GM12878 (cell line): ENCODE measurements around the gene DSG2. TPM values are rescaled to one million over a fixed set of nuclear protein-coding genes. Genes with fewer than 3 reads are reported as not detected.

Source experiments
- ATAC-seq: fragments of 200-7000 bp; cut with Tn5 transposase; 3 replicates; pipeline ENCODE4 v1.9.1; 2020; ENCODE audit warnings: mild to moderate bottlenecking, moderate library complexity
- BruUV-seq: library from RNA; stranded (reverse); fragments of 400-500 nt; replicated peaks from 2 replicates; lab custom pipeline; 2021; lab: Mats Ljungman, UMichigan
- CTCF ChIA-PET: fragments of 300-600 bp; sonication (Branson Sonifier 250); formaldehyde crosslinking; extraction: SDS; loops from one replicate; lab custom pipeline; 2021; ENCODE audit warnings: inconsistent platforms; lab: Yijun Ruan, JAX
- POLR2A ChIA-PET: fragments of 350-600 bp; formaldehyde crosslinking; extraction: SDS; loops from one replicate; lab custom pipeline; 2021; ENCODE audit warnings: inconsistent platforms; lab: Charles Lee
- RAD21 ChIA-PET: fragments of 300-600 bp; sonication (Branson Sonifier 250); formaldehyde crosslinking; loops from one replicate; lab custom pipeline; 2023; ENCODE audit warnings: antibody characterized with exemption; ENCODE audit not compliant: unreplicated experiment; lab: Charles Lee
- SMC1A ChIA-PET: fragments of 300-600 bp; sonication (Branson Sonifier 250); formaldehyde crosslinking; loops from one replicate; lab custom pipeline; 2023; ENCODE audit not compliant: unreplicated experiment, uncharacterized antibody; lab: Charles Lee
- DNase-seq: peaks from one replicate; pipeline ENCODE4 v3.0.0-alpha.2; 2011; ENCODE audit warnings: low read depth, low spot score
- FAIRE-seq: peaks from 3 replicates; lab custom pipeline; 2011; peaks lifted over from hg19 to GRCh38; lab: Jason Lieb, UNC
- H2AFZ ChIP-seq: 2 replicates; pipeline ENCODE4 v1.6.0; 2011; ENCODE audit warnings: low read depth, low read length, control low read depth; ENCODE audit not compliant: control insufficient read depth
- H3K27ac ChIP-seq: 2 replicates; pipeline ENCODE4 v1.5.1; 2011; ENCODE audit warnings: control low read depth; ENCODE audit not compliant: control insufficient read depth, insufficient read depth
- H3K27me3 ChIP-seq, 2 experiments: replicated peaks in 1 of 2; 2 replicates each; pipeline versions ENCODE4 v1.6.0 to v1.6.1; 2011; ENCODE audit warnings: low read length in 1 of 2; ENCODE audit not compliant: control insufficient read depth in 2 of 2, insufficient read depth in 2 of 2
- H3K36me3 ChIP-seq, 2 experiments: 2 replicates each; pipeline ENCODE4 v1.5.1; 2011; ENCODE audit warnings: low read length in 1 of 2; ENCODE audit not compliant: control insufficient read depth in 2 of 2, insufficient read depth in 2 of 2
- H3K4me1 ChIP-seq: 2 replicates; pipeline ENCODE4 v1.6.1; 2011; ENCODE audit warnings: mild to moderate bottlenecking, low read length, moderate library complexity, mixed read lengths; ENCODE audit not compliant: control insufficient read depth, insufficient read depth
- H3K4me2 ChIP-seq: 2 replicates; pipeline ENCODE4 v1.6.0; 2011; ENCODE audit warnings: control low read depth; ENCODE audit not compliant: control insufficient read depth, insufficient read depth
- H3K4me3 ChIP-seq: fragments of 200-600 bp; sonication (generic); 2 replicates; pipeline ENCODE4 v1.5.1; 2016
- H3K79me2 ChIP-seq: 2 replicates; pipeline ENCODE4 v1.6.0; 2011; ENCODE audit warnings: low read length; ENCODE audit not compliant: control insufficient read depth, insufficient read depth
- H3K9ac ChIP-seq: 2 replicates; pipeline ENCODE4 v1.8.0; 2011; ENCODE audit warnings: low read length, control low read depth, mixed read lengths; ENCODE audit not compliant: control insufficient read depth, insufficient read depth
- H3K9me3 ChIP-seq: replicated peaks from 3 replicates; pipeline ENCODE4 v1.5.1; 2011; ENCODE audit warnings: mild to moderate bottlenecking, low read length; ENCODE audit not compliant: control insufficient read depth, insufficient read depth
- H4K20me1 ChIP-seq: 2 replicates; pipeline ENCODE4 v1.6.0; 2011; ENCODE audit not compliant: control insufficient read depth, insufficient read depth
- EP300 ChIP-seq, 2 experiments: fragments of 150-350 bp in 1 of 2; IDR thresholded peaks; 2 replicates each; pipeline ENCODE4 v1.6.1; 2011 to 2012; ENCODE audit warnings: low read depth in 2 of 2, low read length in 2 of 2, borderline replicate concordance in 1 of 2, improper control_type of control experiment in 1 of 2, inconsistent platforms in 1 of 2; ENCODE audit not compliant: control insufficient read depth in 1 of 2
- FOXK2 ChIP-seq: fragments of 450-650 bp; IDR thresholded peaks from 2 replicates; pipeline ENCODE4 v1.6.1; 2017; ENCODE audit warnings: mild to moderate bottlenecking, moderate library complexity
- POLR2AphosphoS2 ChIP-seq: IDR thresholded peaks from 2 replicates; pipeline ENCODE4 v1.6.1; 2011; ENCODE audit warnings: low read depth, mild to moderate bottlenecking, low read length, improper control_type of control experiment, moderate library complexity
- SUPT20H ChIP-seq: IDR thresholded peaks from 2 replicates; pipeline ENCODE4 v1.6.1; 2011; ENCODE audit warnings: low read depth, mild to moderate bottlenecking, low read length, moderate library complexity, borderline replicate concordance; ENCODE audit not compliant: control insufficient read depth
- ZBTB33 ChIP-seq: fragments of 450-650 bp; IDR thresholded peaks from 2 replicates; pipeline ENCODE4 v1.6.1; 2017; ENCODE audit warnings: mild to moderate bottlenecking
- WGBS: methylation state at CpG from one replicate; pipeline ENCODE4 v1.1.6; 2016; ENCODE audit warnings: low lambda C conversion rate; ENCODE audit not compliant: insufficient replicate concordance, insufficient coverage; ENCODE audit errors: missing lambda C conversion rate; 5-methylcytosine and 5-hydroxymethylcytosine counted together
- in situ Hi-C: fragments of 300-500 bp; cut with MboI; formaldehyde crosslinking; loops from 9 replicates; pipeline ENCODE4 v1.14.3; 2018; ENCODE audit warnings: mixed read lengths
- intact Hi-C: fragments of 100-400 bp; cut with micrococcal nuclease; formaldehyde crosslinking; loops from one replicate; pipeline ENCODE4 v1.14.2; 2022; ENCODE audit not compliant: unreplicated experiment
- polyA plus RNA-seq, 11 experiments: library from polyadenylated mRNA; depleted of rRNA in 4 of 11; unstranded in 6 of 11; stranded (reverse) in 5 of 11; fragments of >200 nt; fragmentation: Nextera tagmentation in 4 of 11; fragmentation: Illumina TruSeq in 1 of 11; extraction: Ambion mirVana in 4 of 11; extraction: Trizol in 1 of 11; gene quantifications; 1 replicate in 1 of 11; 2 replicates in 10 of 11; pipeline versions ENCODE4 v1.2.1 to v1.2.3, GENCODE V29; 2011 to 2016; ENCODE audit warnings: inconsistent platforms in 2 of 11, missing spikeins in 2 of 11, low read depth in 1 of 11
- total RNA-seq, 4 experiments: library from RNA; depleted of rRNA in 3 of 4; stranded (reverse); fragments of >200 nt in 3 of 4; fragmentation: Illumina TruSeq in 1 of 4; extraction: Trizol in 1 of 4; gene quantifications; 2 replicates each; pipeline versions ENCODE4 v1.2.1 to v1.2.3, GENCODE V29; 2013 to 2021

Gene DSG2
- total and polyA plus RNA-seq, 10 of the 15 experiments (the other 5 are each of a cell fraction or from before 2014, with no cell fraction given), result 11.7 to 46.2 (median 28.0) TPM

GRCh38 chr18:31573051-31573450 is 75.1 kb downstream of the DSG2 start:
- peaks cover 6% of the 10 kb centered on the region for H3K4me1 ChIP-seq
- no peak overlapping the region for H3K27ac ChIP-seq
- FAIRE-seq, result no peak
- POLR2A ChIA-PET, result no interaction called here
- H3K79me2 ChIP-seq, result no peaks in the 10 kb centered on the region
- DNase-seq, result no peak
- BruUV-seq, result no TSS peak
- H3K4me2 ChIP-seq, result no peak overlapping the region
- no peak overlapping the region for H3K4me3 ChIP-seq
- RAD21 ChIA-PET, result interaction anchor here (1.3 kb wide), 1 partner anchor 149 kb away, joined by 4 read pairs; no protein-coding TSS in a partner anchor
- H3K27me3 ChIP-seq, result no peaks in the 10 kb centered on the region
- no peak overlapping the region for H2AFZ ChIP-seq
- TF ChIP-seq ZBTB33 (no peak), POLR2AphosphoS2 (no peak), SUPT20H (no peak), EP300 (IDR thresholded peaks at IDR 0.05; ENCODE audit: borderline replicate concordance in 1 of 2, control insufficient read depth in 1 of 2, low read depth in 2 of 2, low read length in 2 of 2) (no peak), FOXK2 (no peak)
- CTCF ChIA-PET, result interaction anchor here (1.7 kb wide), 1 partner anchor 10 kb away, joined by 5 read pairs; no protein-coding TSS in a partner anchor
- intact Hi-C loops (no loop called here), in situ Hi-C loops (no loop called here)
- H3K9me3 ChIP-seq, result no peaks in the 10 kb centered on the region
- no peak for ATAC-seq
- SMC1A ChIA-PET, result interaction anchor here (0.6 to 2.5 kb wide), 6 partner anchors 9 to 149 kb away, joined by 3 to 7 read pairs (median 3); no protein-coding TSS in a partner anchor
- 65% methylated on average over 3 of the region's 3 CpGs for WGBS
- H3K36me3 ChIP-seq, result no peaks in the 10 kb centered on the region
- H4K20me1 ChIP-seq, result no peaks in the 10 kb centered on the region
- no peak overlapping the region for H3K9ac ChIP-seq
